ENCODE results near the gene CYP19A1.

CYP19A1 gene

GRCh38 chr15:51356983-51357382 is 18.6 kb upstream of the CYP19A1 start:
- DNase-seq, result no peak

DNA sequence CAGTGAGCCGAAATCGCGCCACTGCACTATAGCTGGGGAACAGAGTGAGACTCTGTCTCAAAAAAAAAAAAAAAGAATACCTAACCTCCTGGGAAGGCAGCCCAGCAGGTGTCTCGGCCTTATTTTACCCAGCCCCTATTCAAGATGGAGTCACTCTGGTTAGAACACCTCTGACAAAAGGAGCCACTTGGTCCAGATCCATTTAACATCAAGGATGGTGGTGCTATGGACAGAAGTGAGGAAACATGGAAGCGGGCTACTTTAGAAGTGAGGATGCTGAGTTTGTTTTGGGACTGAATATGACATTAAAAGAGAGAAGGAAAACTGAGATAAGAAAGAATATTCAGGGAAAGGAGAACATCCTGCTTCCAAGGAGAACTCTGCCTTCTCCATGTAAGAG is 17.8 kb upstream of the CYP19A1 start:
- no peak for DNase-seq

GRCh38 chr15:51355096-51355495 is 16.7 kb upstream of the CYP19A1 start:
- DNase-seq, result no peak

GRCh38 chr15:51353976-51354375 is 15.6 kb upstream of the CYP19A1 start:
- no peak for DNase-seq

DNA sequence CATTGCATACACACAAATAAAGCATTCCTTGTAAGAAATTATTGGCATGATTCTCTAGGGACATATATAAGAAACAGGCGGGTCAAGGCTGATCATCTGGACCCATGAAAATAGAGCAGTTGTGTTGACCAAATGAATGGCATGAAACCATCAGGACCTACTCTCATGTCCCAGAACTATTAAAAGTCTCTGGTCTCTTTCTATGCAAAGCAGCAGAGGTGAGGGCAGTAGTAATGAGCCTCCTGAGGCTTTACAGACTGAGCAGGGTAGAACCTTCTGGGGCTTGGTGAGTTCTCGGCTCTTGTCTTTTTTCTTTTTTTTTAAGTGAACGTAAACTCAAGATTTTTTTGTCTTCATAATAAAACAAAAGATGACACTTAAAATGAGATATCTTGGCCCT is 12.3 kb upstream of the CYP19A1 start:
- no peak for DNase-seq

GRCh38 chr15:51349156-51349844 is 10.9 kb upstream of the CYP19A1 start:
- DNase-seq, result no peak

GRCh38 chr15:51348688-51349087 is 10.3 kb upstream of the CYP19A1 start:
- DNase-seq, result no peak

GRCh38 chr15:51346136-51346535 is 7.7 kb upstream of the CYP19A1 start:
- DNase-seq, result no peak

DNA sequence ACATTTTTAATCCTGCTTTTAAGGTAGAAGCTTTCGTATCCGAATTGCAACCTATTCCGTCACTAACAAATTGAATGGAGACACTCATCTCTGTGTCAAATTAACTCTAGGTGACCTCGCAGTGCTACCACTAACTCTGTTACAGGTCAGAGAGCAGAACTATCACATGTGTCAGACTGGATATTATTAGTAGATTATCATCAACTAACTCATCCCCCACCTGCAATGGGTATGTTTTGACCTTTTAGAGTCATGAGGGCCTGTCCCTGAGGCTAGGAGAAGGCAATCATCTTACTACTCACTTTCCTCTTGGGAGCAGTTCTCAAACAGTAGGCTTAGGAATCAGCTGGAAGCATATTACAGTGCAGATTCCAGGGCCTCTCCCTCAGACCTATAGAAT is 5.1 kb upstream of the CYP19A1 start:
- DNase-seq, result no peak

GRCh38 chr15:51342227-51342999 is 4.0 kb upstream of the CYP19A1 start:
- DNase-seq, result no peak

- peak; percentile 18 for DNase-seq
Observed at GRCh38 chr15:51341366-51342226, 3.2 kb upstream of the CYP19A1 start, which contains the start of gene GLDN. Gene GLDN, plus strand, starts transcription at chr15:51341655. Its CDS starts 30 bp downstream, at chr15:51341685.

- peak; percentile 7 for DNase-seq
Observed at GRCh38 chr15:51335538-51336410, 2.6 kb downstream of the CYP19A1 start.

- DNase-seq, result no peak
Observed at GRCh38 chr15:51335087-51335486, 3.3 kb downstream of the CYP19A1 start.

DNA sequence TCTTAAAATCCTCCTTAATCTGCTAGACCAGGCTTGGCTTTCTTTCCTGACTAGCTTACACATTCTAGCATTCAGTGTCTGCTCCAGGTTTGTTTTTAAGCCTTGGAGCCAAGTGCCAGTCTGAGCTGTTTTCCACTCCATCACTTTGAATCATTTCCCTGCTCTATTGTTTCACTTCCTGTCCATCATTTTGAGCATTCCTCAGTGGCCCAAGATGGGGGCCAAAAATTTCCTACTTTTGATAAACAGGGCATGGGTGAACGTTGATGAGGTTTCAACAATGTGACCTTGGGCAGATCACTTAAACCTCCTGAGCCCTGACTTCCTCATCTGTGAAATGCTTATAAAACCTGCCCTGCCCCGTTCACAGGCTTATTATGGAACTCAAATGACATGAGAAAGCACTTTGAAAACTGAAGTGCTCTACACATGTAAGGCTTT is 4.4 kb downstream of the CYP19A1 start:
- DNase-seq, result no peak

GRCh38 chr15:51333571-51333970 is 4.8 kb downstream of the CYP19A1 start:
- DNase-seq, result no peak

GRCh38 chr15:51332206-51333147 is 5.9 kb downstream of the CYP19A1 start:
- no peak for DNase-seq

DNA sequence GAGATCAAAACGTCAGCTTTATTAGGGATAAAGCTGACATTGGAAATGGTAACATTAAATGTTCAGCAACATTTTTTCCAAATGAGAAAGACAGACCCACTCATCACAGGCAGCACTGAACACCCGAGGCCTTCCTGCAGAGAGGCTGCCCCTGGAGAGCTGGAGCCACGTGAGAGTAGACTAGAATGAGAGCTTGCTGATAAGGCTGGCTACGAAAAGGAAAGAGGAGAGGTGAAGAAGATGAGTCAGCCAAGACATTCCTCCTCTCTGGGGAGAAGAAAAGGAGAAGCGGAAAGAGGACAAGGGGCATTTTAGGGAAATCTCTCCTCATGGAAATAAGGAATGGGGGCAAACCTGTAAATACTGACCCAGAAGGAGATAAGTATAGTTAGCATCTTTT is 7.3 kb downstream of the CYP19A1 start:
- no peak for DNase-seq

DNA sequence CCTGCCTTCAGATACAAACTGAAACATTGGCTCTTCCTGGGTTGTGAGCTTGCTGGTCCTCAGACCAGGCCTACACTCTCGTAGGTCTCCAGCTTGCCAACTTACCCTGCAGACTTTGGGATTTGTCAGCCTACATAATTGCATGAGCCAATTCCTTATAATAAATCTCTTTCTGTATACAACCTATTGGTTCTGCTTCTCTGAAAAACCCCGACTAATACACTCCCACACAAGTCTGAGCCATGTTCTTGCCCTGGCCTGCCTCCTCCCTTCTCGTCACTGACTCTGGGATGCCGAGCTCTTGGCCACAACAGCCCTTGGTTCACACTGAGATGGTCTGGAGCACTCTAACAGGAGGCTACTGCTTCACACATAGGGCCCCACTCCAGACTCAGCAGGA is 9.5 kb downstream of the CYP19A1 start:
- no peak for DNase-seq

DNA sequence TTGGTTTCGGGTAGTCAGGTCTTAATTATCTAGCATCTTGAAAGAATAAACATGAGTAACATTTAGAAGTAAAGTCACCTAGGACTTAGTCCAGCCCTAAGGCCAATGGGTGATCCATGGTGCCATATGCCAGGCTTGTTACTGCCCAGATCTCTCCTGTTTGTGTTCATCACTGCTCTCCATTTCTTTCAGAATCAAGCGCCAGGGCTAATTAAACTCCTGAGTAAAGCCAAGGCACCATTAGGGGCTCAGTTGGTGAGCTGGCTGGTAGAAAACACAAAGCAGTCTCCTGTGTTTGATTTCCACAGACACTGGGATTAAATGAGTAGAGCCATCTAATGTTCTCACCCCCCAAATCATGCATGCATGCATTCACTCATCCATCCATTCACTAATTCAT is 11.3 kb downstream of the CYP19A1 start:
- no peak for DNase-seq

DNA sequence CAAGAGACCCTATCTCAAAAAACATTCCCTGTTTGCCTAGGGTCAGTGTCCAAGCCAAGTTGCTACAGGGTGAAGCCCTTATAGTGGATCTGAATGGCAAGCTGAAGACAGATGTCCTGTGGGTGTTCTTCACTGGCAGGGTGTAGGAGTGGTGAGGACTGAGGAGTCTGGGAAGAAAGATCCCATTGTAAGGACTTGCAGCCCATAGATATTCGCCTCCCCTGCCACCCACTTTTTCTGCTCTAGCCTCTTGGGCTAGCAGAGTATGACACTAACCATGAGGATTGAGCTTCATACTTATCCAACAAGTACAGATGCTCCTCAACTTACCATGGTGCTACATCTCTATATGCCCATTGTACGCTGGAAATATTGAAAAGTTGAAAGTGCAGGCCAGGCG is 13.2 kb downstream of the CYP19A1 start:
- no peak for DNase-seq

GRCh38 chr15:51323749-51324148 is 14.6 kb downstream of the CYP19A1 start:
- no peak for DNase-seq
